GM23338 (cell line): Measurements from ENCODE around the gene TNFAIP8L1. TPM values are rescaled to one million over a fixed set of nuclear protein-coding genes. Genes with fewer than 3 reads are reported as not detected.

ENCODE experiments used
- ATAC-seq: fragments of 200-7000 bp; cut with Tn5 transposase; 3 replicates; pipeline ENCODE4 v1.9.1; 2020
- DNase-seq: peaks from one replicate; pipeline ENCODE4 v3.0.0-alpha.2; 2015; ENCODE audit warnings: low spot score
- H2AFZ ChIP-seq: fragments of 200-600 bp; sonication (generic); 2 replicates; pipeline ENCODE4 v1.8.0; 2016; ENCODE audit warnings: antibody characterized with exemption, mild to moderate bottlenecking, moderate library complexity
- H3F3A ChIP-seq: fragments of 200-600 bp; sonication (generic); replicated peaks from 2 replicates; pipeline ENCODE4 v1.8.0; 2017; ENCODE audit warnings: antibody characterized with exemption, mixed run types, low read depth
- H3K27ac ChIP-seq: fragments of 200-600 bp; sonication (generic); 2 replicates; pipeline ENCODE4 v1.6.1; 2016; ENCODE audit warnings: low read depth
- H3K27me3 ChIP-seq: fragments of 200-600 bp; sonication (generic); 2 replicates; pipeline ENCODE4 v1.8.0; 2016; ENCODE audit warnings: mild to moderate bottlenecking, mixed run types, moderate library complexity; ENCODE audit not compliant: insufficient read depth
- H3K36me3 ChIP-seq: fragments of 200-600 bp; sonication (generic); 2 replicates; pipeline ENCODE4 v1.8.0; 2016; ENCODE audit warnings: mild to moderate bottlenecking; ENCODE audit not compliant: insufficient read depth
- H3K4me1 ChIP-seq: fragments of 200-600 bp; sonication (generic); 2 replicates; pipeline ENCODE4 v1.8.0; 2016; ENCODE audit warnings: mild to moderate bottlenecking, moderate library complexity; ENCODE audit not compliant: insufficient read depth
- H3K4me2 ChIP-seq: fragments of 200-600 bp; sonication (generic); 2 replicates; pipeline ENCODE4 v1.7.1; 2017; ENCODE audit warnings: mixed run types
- H3K4me3 ChIP-seq: fragments of 200-600 bp; sonication (generic); 2 replicates; pipeline ENCODE4 v1.6.1; 2016; ENCODE audit warnings: mixed run types
- H3K79me2 ChIP-seq: fragments of 200-600 bp; sonication (generic); replicated peaks from 2 replicates; pipeline ENCODE4 v1.8.0; 2017; ENCODE audit warnings: mild to moderate bottlenecking; ENCODE audit not compliant: insufficient read depth
- H3K9me2 ChIP-seq: fragments of 200-600 bp; sonication (generic); 2 replicates; pipeline ENCODE4 v1.8.0; 2017; ENCODE audit not compliant: insufficient read depth
- H4K20me1 ChIP-seq: fragments of 200-600 bp; sonication (generic); replicated peaks from 2 replicates; pipeline ENCODE4 v1.8.0; 2017; ENCODE audit warnings: mild to moderate bottlenecking; ENCODE audit not compliant: insufficient read depth
- H3K27ac Mint-ChIP-seq: 2 replicates; pipeline ENCODE4 v1.8.0; 2020; ENCODE audit warnings: inconsistent platforms, mild to moderate bottlenecking, moderate library complexity, mixed read lengths
- H3K27me3 Mint-ChIP-seq: 3 replicates; pipeline ENCODE4 v1.8.0; 2022; ENCODE audit warnings: low read depth, mild to moderate bottlenecking, moderate library complexity, mixed read lengths, inconsistent platforms; ENCODE audit not compliant: insufficient read depth, poor library complexity
- H3K36me3 Mint-ChIP-seq: 3 replicates; pipeline ENCODE4 v1.8.0; 2021; ENCODE audit warnings: low read depth, mild to moderate bottlenecking, inconsistent platforms, moderate library complexity, mixed read lengths
- H3K4me1 Mint-ChIP-seq: 3 replicates; pipeline ENCODE4 v1.8.0; 2020; ENCODE audit warnings: mild to moderate bottlenecking, inconsistent platforms, mixed read lengths
- H3K4me3 Mint-ChIP-seq: 3 replicates; pipeline ENCODE4 v1.8.0; 2021; ENCODE audit warnings: moderate library complexity, mild to moderate bottlenecking, inconsistent platforms, mixed read lengths
- H3K9me3 Mint-ChIP-seq: 3 replicates; pipeline ENCODE4 v1.8.0; 2020; ENCODE audit warnings: moderate library complexity, mild to moderate bottlenecking, inconsistent platforms, mixed read lengths
- ETS1 ChIP-seq: IDR thresholded peaks from 2 replicates; pipeline ENCODE4 v1.6.1; 2016; ENCODE audit warnings: antibody characterized with exemption
- EZH2 ChIP-seq: fragments of 200-600 bp; sonication (generic); IDR thresholded peaks from one replicate; pipeline ENCODE4 v1.8.0; 2017; ENCODE audit warnings: antibody characterized with exemption, mild to moderate bottlenecking, low read depth; ENCODE audit not compliant: unreplicated experiment
- EZH2phosphoT487 ChIP-seq: fragments of 200-600 bp; sonication (generic); IDR thresholded peaks from one replicate; pipeline ENCODE4 v1.8.1; 2018; ENCODE audit warnings: antibody characterized with exemption; ENCODE audit not compliant: unreplicated experiment
- NANOG ChIP-seq: IDR thresholded peaks from 2 replicates; pipeline ENCODE4 v1.6.1; 2016; ENCODE audit warnings: antibody characterized with exemption, borderline replicate concordance
- POLR2AphosphoS5 ChIP-seq: IDR thresholded peaks from 2 replicates; pipeline ENCODE4 v1.6.1; 2016; ENCODE audit warnings: antibody characterized with exemption, low read depth
- ZNF114 ChIP-seq: fragments of 250-450 bp; sonication (Bioruptor Pico); IDR thresholded peaks from 2 replicates; pipeline ENCODE4 v1.5.0; 2020; ENCODE audit warnings: mild to moderate bottlenecking, moderate library complexity
- polyA plus RNA-seq: library from polyadenylated mRNA; unstranded; fragments of >200 nt; fragmentation: Nextera tagmentation; extraction: Ambion mirVana; gene quantifications from 2 replicates; pipeline ENCODE4 v1.2.1, GENCODE V29; 2016
- total RNA-seq: library from RNA; depleted of rRNA; stranded (reverse); fragments of >200 nt; shearing (Covaris generic); gene quantifications from 2 replicates; pipeline ENCODE4 v1.2.3, GENCODE V29; 2014
- TF ChIP-seq, protein P1 (sequence below), 2 experiments: fragments of 200-600 bp in 1 of 2; sonication (generic) in 1 of 2; conservative IDR thresholded peaks; 2 replicates each; pipeline versions ENCODE4 v1.5.1 to v1.6.1; 2016 to 2017; ENCODE audit warnings: antibody characterized with exemption in 2 of 2, low read depth in 2 of 2, mild to moderate bottlenecking in 2 of 2, moderate library complexity in 1 of 2
- TF ChIP-seq, protein P2 (sequence below): IDR thresholded peaks from one replicate; pipeline ENCODE4 v1.6.1; 2018; ENCODE audit warnings: antibody characterized with exemption; ENCODE audit not compliant: unreplicated experiment

The TNFAIP8L1 gene
- total and polyA plus RNA-seq, 2 experiments from 2014 or later: 2.7 to 4.1 TPM

DNA sequence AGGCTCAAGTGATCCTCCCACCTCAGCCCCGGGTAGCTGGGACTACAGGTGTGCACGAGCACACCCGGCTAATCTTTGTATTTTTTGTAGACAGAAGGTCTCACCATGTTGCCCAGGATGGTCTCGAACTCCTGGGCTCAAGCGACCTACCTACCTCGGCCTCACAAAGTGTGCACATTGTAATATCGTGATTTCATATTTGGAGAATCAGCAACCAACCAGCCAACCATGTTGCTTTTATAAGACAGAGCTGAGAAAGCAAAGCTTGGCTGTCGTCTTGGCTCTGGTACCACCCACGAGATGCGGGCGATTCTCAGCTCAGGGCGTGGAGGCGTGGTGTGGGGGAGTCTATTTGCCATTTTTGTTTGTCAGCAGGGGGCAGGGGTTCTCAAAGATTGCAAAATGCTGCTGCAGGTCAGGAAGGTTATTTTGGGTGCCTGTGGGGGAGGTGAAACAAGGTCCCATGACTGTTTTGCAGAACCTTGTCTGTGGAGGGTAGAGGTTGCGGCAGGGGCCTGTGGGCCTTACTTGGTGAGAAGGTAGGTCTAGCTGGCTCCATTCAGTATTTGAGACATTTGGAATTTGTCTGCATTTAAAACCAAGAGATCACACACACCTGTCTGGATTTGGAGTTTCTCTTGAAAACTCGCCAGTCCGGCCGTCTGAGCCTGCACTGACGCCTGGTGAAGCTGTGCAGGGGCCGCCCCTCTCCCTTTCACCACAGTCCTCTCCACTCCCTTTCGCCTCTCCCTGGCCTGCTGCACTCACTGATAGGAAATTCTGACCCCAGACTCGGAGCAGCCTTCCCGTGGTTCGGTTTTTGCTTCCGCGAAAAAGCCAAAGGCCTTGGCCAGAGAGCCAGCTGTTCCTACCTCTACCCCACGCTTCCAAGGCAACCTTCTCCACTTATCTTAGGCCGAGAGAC, 15.4 kb downstream of the TNFAIP8L1 start (continued):
- TF ChIP-seq ZNF114 (CRISPR knock-in tag): no peak
- no peak for TF ChIP-seq NANOG
- TF ChIP-seq ETS1: no peak

- Mint-ChIP-seq H3K4me1 (peaks cover 4% of the 10 kb centered on the region; the same call in 1 of the 3 replicates), H3K27ac (no peak overlapping the region), H3K9me3 (no peaks in the 10 kb centered on the region), H3K36me3 (peaks cover 20% of the 10 kb centered on the region), H3K27me3 (peaks cover 4% of the 10 kb centered on the region), H3K4me3 (no peak overlapping the region)
- peaks cover 5% of the 10 kb centered on the region; the same call in 1 of the 2 replicates for H3K36me3 ChIP-seq
- no peaks in the 10 kb centered on the region; the same call in 1 of the 2 replicates for H4K20me1 ChIP-seq
- DNase-seq (no peak), ATAC-seq (no peak)
- no peaks in the 10 kb centered on the region for H3K27me3 ChIP-seq
- H3K9me2 ChIP-seq: no peaks in the 10 kb centered on the region
- no peaks in the 10 kb centered on the region for H3K4me1 ChIP-seq
- 0 out of 2 replicates have a peak, but pooled peaks cover 8% of the 10 kb centered on the region for H3F3A ChIP-seq
- H3K27ac ChIP-seq: no peak overlapping the region
- no peak overlapping the region for H3K4me2 ChIP-seq
- H3K4me3 ChIP-seq: no peak overlapping the region
- no peaks in the 10 kb centered on the region for H3K79me2 ChIP-seq
- H2AFZ ChIP-seq: no peak overlapping the region
- TF ChIP-seq, protein P1, sequence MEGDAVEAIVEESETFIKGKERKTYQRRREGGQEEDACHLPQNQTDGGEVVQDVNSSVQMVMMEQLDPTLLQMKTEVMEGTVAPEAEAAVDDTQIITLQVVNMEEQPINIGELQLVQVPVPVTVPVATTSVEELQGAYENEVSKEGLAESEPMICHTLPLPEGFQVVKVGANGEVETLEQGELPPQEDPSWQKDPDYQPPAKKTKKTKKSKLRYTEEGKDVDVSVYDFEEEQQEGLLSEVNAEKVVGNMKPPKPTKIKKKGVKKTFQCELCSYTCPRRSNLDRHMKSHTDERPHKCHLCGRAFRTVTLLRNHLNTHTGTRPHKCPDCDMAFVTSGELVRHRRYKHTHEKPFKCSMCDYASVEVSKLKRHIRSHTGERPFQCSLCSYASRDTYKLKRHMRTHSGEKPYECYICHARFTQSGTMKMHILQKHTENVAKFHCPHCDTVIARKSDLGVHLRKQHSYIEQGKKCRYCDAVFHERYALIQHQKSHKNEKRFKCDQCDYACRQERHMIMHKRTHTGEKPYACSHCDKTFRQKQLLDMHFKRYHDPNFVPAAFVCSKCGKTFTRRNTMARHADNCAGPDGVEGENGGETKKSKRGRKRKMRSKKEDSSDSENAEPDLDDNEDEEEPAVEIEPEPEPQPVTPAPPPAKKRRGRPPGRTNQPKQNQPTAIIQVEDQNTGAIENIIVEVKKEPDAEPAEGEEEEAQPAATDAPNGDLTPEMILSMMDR (conservative IDR thresholded peaks at IDR 0.05; ENCODE audit: low read depth in 2 of 2): no peak
- TF ChIP-seq EZH2 (no peak), EZH2phosphoT487 (no peak), NANOG (no peak), ETS1 (no peak), ZNF114 (CRISPR knock-in tag) (no peak), POLR2AphosphoS5 (no peak)
- TF ChIP-seq, protein P2, sequence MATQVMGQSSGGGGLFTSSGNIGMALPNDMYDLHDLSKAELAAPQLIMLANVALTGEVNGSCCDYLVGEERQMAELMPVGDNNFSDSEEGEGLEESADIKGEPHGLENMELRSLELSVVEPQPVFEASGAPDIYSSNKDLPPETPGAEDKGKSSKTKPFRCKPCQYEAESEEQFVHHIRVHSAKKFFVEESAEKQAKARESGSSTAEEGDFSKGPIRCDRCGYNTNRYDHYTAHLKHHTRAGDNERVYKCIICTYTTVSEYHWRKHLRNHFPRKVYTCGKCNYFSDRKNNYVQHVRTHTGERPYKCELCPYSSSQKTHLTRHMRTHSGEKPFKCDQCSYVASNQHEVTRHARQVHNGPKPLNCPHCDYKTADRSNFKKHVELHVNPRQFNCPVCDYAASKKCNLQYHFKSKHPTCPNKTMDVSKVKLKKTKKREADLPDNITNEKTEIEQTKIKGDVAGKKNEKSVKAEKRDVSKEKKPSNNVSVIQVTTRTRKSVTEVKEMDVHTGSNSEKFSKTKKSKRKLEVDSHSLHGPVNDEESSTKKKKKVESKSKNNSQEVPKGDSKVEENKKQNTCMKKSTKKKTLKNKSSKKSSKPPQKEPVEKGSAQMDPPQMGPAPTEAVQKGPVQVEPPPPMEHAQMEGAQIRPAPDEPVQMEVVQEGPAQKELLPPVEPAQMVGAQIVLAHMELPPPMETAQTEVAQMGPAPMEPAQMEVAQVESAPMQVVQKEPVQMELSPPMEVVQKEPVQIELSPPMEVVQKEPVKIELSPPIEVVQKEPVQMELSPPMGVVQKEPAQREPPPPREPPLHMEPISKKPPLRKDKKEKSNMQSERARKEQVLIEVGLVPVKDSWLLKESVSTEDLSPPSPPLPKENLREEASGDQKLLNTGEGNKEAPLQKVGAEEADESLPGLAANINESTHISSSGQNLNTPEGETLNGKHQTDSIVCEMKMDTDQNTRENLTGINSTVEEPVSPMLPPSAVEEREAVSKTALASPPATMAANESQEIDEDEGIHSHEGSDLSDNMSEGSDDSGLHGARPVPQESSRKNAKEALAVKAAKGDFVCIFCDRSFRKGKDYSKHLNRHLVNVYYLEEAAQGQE: no peak
Observed at GRCh38 chr19:4656102-4656501, 16.8 kb downstream of the TNFAIP8L1 start.
